HuH-7 (cell line): Measurements from ENCODE around the gene DEDD2.
A peak's percentile ranks its signal among the peaks of the same experiment; 100 is the strongest.

Experiments used
- DNase-seq: peaks from one replicate; pipeline ENCODE4 v3.0.0; 2011; ENCODE audit warnings: low spot score

Gene DEDD2

GRCh38 chr19:42198676-42199439 lies 18.6 kb downstream of the DEDD2 start:
- no peak for DNase-seq

- no peak for DNase-seq
These were observed 20.1 kb downstream of the DEDD2 start for GRCh38 chr19:42197375-42197817.

GRCh38 chr19:42196011-42197001 lies 21.2 kb downstream of the DEDD2 start:
- DNase-seq: no peak

GRCh38 chr19:42193706-42194105 lies 23.8 kb downstream of the DEDD2 start:
- no peak for DNase-seq

- DNase-seq: no peak
These were observed 24.2 kb downstream of the DEDD2 start for GRCh38 chr19:42193294-42193693.

GRCh38 chr19:42191855-42192254 lies 25.6 kb downstream of the DEDD2 start:
- peak; percentile 52 for DNase-seq

- DNase-seq: no peak
These were observed 26.1 kb downstream of the DEDD2 start for GRCh38 chr19:42191330-42191729.

- DNase-seq: no peak
These were observed 28.3 kb downstream of the DEDD2 start for GRCh38 chr19:42189133-42189532.

- DNase-seq: no peak
These were observed 28.8 kb downstream of the DEDD2 start for GRCh38 chr19:42188665-42189064.

- no peak for DNase-seq
These were observed 32.2 kb downstream of the DEDD2 start for GRCh38 chr19:42185277-42185676.

- peak; percentile 77 for DNase-seq
These were observed 33.0 kb downstream of the DEDD2 start for GRCh38 chr19:42184401-42184861.

- peak; percentile 55 for DNase-seq
These were observed 38.4 kb downstream of the DEDD2 start for GRCh38 chr19:42178791-42179674.

GRCh38 chr19:42177686-42178019 lies 39.8 kb downstream of the DEDD2 start:
- no peak for DNase-seq

GRCh38 chr19:42176990-42177685 lies 40.3 kb downstream of the DEDD2 start:
- DNase-seq: peak; percentile 74

- peak; percentile 51 for DNase-seq
These were observed 40.9 kb downstream of the DEDD2 start for GRCh38 chr19:42176649-42176989.

GRCh38 chr19:42175952-42176648 lies 41.4 kb downstream of the DEDD2 start:
- no peak for DNase-seq

- DNase-seq: no peak
These were observed 42.3 kb downstream of the DEDD2 start for GRCh38 chr19:42174958-42175734.

GRCh38 chr19:42174188-42174587 lies 43.3 kb downstream of the DEDD2 start:
- no peak for DNase-seq

- no peak for DNase-seq
These were observed 43.8 kb downstream of the DEDD2 start for GRCh38 chr19:42173695-42174094.

GRCh38 chr19:42172261-42172660 lies 45.2 kb downstream of the DEDD2 start:
- DNase-seq: no peak
